Right cardiac atrium (tissue), 5 donors: ENCODE results near the gene CFAP100. TPM values are rescaled to one million over a fixed set of nuclear protein-coding genes. Genes with fewer than 3 reads are reported as not detected.

Experiments
- ATAC-seq, 2 donors: fragments of 200-7000 bp; cut with Tn5 transposase; one replicate each; pipeline versions ENCODE4 v1.8.0 to v1.9.1; 2020; ENCODE audit warnings: moderate library complexity in 2 of 2, mild to moderate bottlenecking in 1 of 2
- DNase-seq, 3 donors: peaks; one replicate each; pipeline ENCODE4 v3.0.0-alpha.2; 2020
- H3K27ac ChIP-seq: one replicate; pipeline ENCODE4 v1.5.1; 2013; ENCODE audit warnings: mild to moderate bottlenecking, low read length, control low read depth, moderate library complexity
- H3K27me3 ChIP-seq: one replicate; pipeline ENCODE4 v1.6.1; 2013; ENCODE audit not compliant: control insufficient read depth, insufficient read depth
- H3K4me1 ChIP-seq: one replicate; pipeline ENCODE4 v1.6.1; 2013; ENCODE audit warnings: low read length; ENCODE audit not compliant: control insufficient read depth, insufficient read depth
- H3K4me3 ChIP-seq: one replicate; pipeline ENCODE4 v1.5.1; 2013; ENCODE audit warnings: low read length, control low read depth
- H3K9me3 ChIP-seq: one replicate; pipeline ENCODE4 v1.6.1; 2013; ENCODE audit warnings: low read length; ENCODE audit not compliant: control insufficient read depth
- WGBS: extraction: QIAGEN DNeasy Blood & Tissue Kit; methylation state at CpG from one replicate; pipeline ENCODE4 v1.1.7; 2013; 5-methylcytosine and 5-hydroxymethylcytosine counted together
- intact Hi-C, 4 donors: fragments of 100-400 bp; cut with DNase I; formaldehyde crosslinking; loops; one replicate each; pipeline versions ENCODE4 v1.11.0 to v1.14.0; 2022 to 2023
- polyA plus RNA-seq: library from polyadenylated mRNA; stranded (reverse); fragments of 200-250 nt; gene quantifications from one replicate; pipeline ENCODE4 v1.2.3, GENCODE V29; 2013
- total RNA-seq, 4 donors: library from RNA; stranded (reverse); fragmentation: NEBNext Ultra II Directional; extraction: Animal tissue kit (Norgen Biotek cat#: 25700); gene quantifications; one replicate each; pipeline ENCODE4 v1.2.1, GENCODE V29; 2021
- donor health status: healthy with polysubstance abuse.
- donor health status: DM: no; HTN: yes; CAD: no.
- donor health status: DM: no; HTN: no; CAD: no.
- donor health status: DM: no; HTN: yes; CAD: no; lungs with severe emphysema.
- donor health status: DM: yes; HTN: yes; CAD: no.

CFAP100 gene
- total and polyA plus RNA-seq, 5 donors: not detected

DNA sequence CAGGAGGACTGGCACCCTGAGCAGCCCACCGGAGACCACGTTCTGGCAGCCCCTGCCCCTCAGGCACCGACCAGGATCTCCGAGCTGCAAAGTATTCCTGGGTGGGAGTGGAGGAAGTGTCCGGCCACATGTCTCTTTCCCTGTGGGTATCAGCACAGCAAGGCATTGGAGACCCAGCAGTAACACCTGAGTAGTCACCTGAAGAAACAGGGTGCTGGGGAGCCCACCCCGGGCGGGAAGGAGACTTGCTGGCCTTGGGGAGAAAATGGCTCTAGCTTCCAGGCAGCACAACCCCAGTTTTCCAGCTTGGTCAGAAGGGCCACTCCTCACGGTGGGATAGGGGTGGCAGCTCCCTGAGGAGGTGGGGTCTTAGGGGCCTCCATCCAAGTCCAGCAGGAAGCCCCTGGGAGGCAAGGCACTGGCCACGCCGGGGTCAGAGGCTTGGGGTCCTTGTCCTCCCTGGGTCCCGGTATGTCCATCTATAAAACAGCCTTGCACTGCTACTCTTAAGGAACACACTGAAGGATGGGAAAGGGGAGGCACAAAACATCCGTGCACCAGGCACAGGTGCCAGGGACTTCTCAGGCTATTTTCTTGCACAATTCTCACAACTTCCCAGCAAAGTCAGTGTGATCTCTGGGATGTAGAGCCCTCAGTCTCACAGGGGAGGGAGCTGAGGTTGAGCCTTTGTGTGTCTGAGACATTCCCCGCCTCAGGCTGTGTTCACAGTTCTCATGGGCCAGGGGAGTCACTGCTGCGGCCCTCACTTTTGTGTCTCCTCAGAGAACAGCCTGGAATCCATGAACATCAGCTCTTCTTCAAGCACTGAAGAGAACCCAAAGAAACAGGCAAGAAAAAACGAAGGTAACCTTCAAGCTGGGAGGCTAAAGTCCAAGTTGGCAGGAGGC, 11.9 kb downstream of the CFAP100 start:
- H3K27me3 ChIP-seq: no peaks in the 10 kb centered on the region
- DNase-seq (no peak), ATAC-seq (no peak)
- H3K4me3 ChIP-seq: no peak overlapping the region
- no peak overlapping the region for H3K27ac ChIP-seq
- H3K4me1 ChIP-seq: no peaks in the 10 kb centered on the region
- WGBS: 81% methylated on average over 15 of the region's 15 CpGs
- H3K9me3 ChIP-seq: no peaks in the 10 kb centered on the region
- intact Hi-C loops: no loop called here

DNA sequence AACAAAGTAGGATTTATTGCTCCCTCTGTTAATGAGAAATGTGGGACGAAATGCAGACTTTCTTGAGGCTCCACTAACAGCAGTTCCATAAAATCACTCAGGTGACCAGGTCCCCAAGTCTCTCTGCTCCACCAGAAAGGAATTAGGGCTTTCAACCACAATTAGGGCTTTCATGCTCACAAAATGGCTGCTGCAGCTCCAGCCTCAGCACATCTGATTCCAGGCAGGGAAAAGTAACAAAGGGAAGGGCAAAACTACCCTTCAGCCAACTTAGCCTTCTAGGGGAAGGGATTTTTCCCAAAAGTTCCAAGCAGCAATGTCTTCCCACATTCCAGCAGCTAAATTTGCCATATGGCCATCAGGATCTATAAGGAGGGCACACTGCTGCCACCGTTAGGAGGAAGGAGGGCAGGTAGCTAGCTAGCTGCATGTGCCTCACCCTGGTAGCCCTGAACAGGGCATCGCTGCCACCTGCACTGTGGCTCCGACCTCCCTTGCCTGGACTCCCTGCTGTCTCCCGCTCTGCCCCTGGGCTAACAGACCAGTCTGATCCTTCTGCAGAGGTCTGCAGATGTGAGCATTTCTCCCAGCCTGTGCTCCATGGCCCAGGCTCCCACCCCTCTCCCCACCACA, 12.8 kb downstream of the CFAP100 start:
- H3K9me3 ChIP-seq: no peaks in the 10 kb centered on the region
- no peak for ATAC-seq
- H3K4me3 ChIP-seq: no peak overlapping the region
- 82% methylated on average over 5 of the region's 5 CpGs for WGBS
- H3K27me3 ChIP-seq: no peaks in the 10 kb centered on the region
- intact Hi-C loops: no loop called here
- H3K4me1 ChIP-seq: no peaks in the 10 kb centered on the region
- H3K27ac ChIP-seq: no peak overlapping the region
- peak in 1 of 3 donors; percentile 10 for DNase-seq

DNA sequence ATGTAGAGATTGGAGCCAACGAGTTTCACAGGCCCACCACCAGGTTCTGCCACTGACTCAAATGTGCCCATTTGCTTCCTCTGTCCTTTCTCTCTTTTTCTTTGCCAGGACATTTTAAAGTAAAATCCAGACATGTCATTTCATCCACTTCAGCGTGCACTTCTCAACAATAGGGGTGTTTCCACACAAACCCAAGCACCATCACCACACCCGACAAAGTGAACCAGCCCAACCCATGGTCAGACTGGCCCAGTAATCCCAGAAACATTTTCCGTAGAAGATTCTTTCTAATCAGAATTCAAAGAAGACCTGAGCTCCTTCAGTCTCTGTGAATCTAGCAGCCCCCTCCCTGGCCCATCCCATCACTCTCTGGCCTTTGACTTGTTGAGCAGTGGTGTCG, 13.4 kb downstream of the CFAP100 start:
- Histone ChIP-seq H3K4me3 (no peak overlapping the region), H3K27me3 (no peaks in the 10 kb centered on the region), H3K4me1 (no peaks in the 10 kb centered on the region), H3K27ac (no peak overlapping the region), H3K9me3 (no peaks in the 10 kb centered on the region)
- 81% methylated on average over 5 of the region's 5 CpGs for WGBS
- no peak for ATAC-seq
- intact Hi-C loops: no loop called here
- DNase-seq: no peak

GRCh38 chr3:126412841-126413692, 18.4 kb downstream of the CFAP100 start:
- no peaks in the 10 kb centered on the region for H3K9me3 ChIP-seq
- no peak overlapping the region for H3K4me3 ChIP-seq
- no peak for ATAC-seq
- 92% methylated on average over 6 of the region's 6 CpGs for WGBS
- intact Hi-C loops: no loop called here
- no peak overlapping the region for H3K27ac ChIP-seq
- peak in 1 of 3 donors; percentile 15 for DNase-seq
- H3K4me1 ChIP-seq: no peaks in the 10 kb centered on the region
- no peaks in the 10 kb centered on the region for H3K27me3 ChIP-seq

GRCh38 chr3:126413693-126414080, 19.0 kb downstream of the CFAP100 start:
- 75% methylated on average over 4 of the region's 4 CpGs for WGBS
- intact Hi-C loops: no loop called here
- H3K27ac ChIP-seq: no peak overlapping the region
- no peaks in the 10 kb centered on the region for H3K27me3 ChIP-seq
- H3K4me1 ChIP-seq: no peaks in the 10 kb centered on the region
- DNase-seq (no peak), ATAC-seq (no peak)
- H3K9me3 ChIP-seq: no peaks in the 10 kb centered on the region
- H3K4me3 ChIP-seq: no peak overlapping the region

DNA sequence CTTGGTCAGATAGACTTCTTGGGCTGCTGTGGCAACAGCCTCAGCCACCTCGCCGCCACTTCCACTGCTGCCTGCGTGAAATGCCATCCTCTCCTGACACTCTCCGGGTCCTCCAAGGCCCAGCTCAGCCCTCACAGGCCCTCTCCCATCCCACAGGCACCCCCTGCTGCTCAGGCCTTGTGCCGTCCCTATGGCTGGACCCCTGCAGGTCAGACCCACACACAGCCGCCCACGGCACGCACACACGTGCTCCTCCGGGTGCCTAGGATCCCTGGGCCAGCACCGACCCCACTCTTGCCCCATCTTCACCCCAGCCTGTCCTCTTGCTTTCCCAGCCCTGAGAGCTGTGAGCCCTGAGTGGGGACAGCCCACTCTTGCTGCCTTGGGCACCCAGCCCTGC, 19.7 kb downstream of the CFAP100 start:
- ATAC-seq (no peak), DNase-seq (no peak)
- H3K4me1 ChIP-seq: no peaks in the 10 kb centered on the region
- no peak overlapping the region for H3K4me3 ChIP-seq
- H3K27ac ChIP-seq: no peak overlapping the region
- H3K27me3 ChIP-seq: no peaks in the 10 kb centered on the region
- no peaks in the 10 kb centered on the region for H3K9me3 ChIP-seq
- 89% methylated on average over 11 of the region's 11 CpGs for WGBS
- intact Hi-C loops: no loop called here

DNA sequence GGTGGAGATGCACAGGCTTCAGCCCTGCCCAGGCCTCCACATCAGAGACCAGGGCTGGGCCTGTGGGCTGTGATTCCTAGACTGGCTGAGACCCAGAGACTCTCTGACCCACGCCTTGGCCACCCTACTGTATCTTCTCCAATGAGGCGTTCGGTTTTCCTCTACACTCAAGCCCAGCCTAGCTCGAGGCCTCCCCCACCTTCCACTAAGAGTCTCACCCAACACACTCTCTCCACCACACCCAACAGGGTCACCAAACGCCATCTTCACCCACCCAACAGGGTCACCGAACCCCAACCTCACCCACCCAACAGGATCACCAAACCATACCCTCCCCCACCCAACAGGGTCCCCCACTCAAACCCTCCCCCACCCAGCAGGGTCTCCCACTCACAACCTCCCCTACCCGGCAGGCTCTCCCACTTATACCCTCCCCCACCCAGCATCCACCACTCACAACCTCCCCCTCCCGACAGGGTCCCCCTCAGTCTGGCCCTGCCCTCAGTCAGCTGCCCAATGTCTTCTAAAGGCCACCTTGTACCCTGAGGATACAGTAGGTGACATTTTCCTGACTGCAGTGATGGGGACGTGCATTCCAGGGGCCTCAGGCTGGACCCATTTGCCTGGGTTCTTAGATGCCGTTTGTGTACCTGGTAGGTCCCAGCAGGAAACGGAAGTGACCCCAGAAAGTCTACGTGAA, 20.4 kb downstream of the CFAP100 start:
- no peaks in the 10 kb centered on the region for H3K27me3 ChIP-seq

GRCh38 chr3:126415661-126416591, 21.2 kb downstream of the CFAP100 start:
- H3K4me3 ChIP-seq: no peak overlapping the region
- DNase-seq (peak in 1 of 3 donors; percentile 30), ATAC-seq (no peak)
- H3K4me1 ChIP-seq: no peaks in the 10 kb centered on the region
- 36% methylated on average over 61 of the region's 61 CpGs for WGBS
- no peaks in the 10 kb centered on the region for H3K9me3 ChIP-seq
- intact Hi-C loops: no loop called here
- H3K27ac ChIP-seq: no peak overlapping the region
- H3K27me3 ChIP-seq: no peaks in the 10 kb centered on the region

More for the DNA sequence above, 20.4 kb downstream of the CFAP100 start:
- no peak overlapping the region for H3K27ac ChIP-seq
- no peak for DNase-seq
- H3K9me3 ChIP-seq: no peaks in the 10 kb centered on the region
- no peaks in the 10 kb centered on the region for H3K4me1 ChIP-seq
- ATAC-seq: no peak
- 79% methylated on average over 12 of the region's 12 CpGs for WGBS
- intact Hi-C loops: no loop called here
- no peak overlapping the region for H3K4me3 ChIP-seq

- H3K4me1 ChIP-seq: no peaks in the 10 kb centered on the region
- no peak overlapping the region for H3K27ac ChIP-seq
- intact Hi-C loops: no loop called here
- no peak for DNase-seq
- H3K27me3 ChIP-seq: no peaks in the 10 kb centered on the region
- WGBS: 77% methylated on average over 7 of the region's 7 CpGs
- no peak overlapping the region for H3K4me3 ChIP-seq
- ATAC-seq: no peak
- no peaks in the 10 kb centered on the region for H3K9me3 ChIP-seq
Measured at GRCh38 chr3:126416943-126417342, 22.2 kb downstream of the CFAP100 start.

GRCh38 chr3:126417515-126417914, 22.8 kb downstream of the CFAP100 start:
- Histone ChIP-seq H3K27me3 (no peaks in the 10 kb centered on the region), H3K27ac (no peak overlapping the region), H3K9me3 (no peaks in the 10 kb centered on the region), H3K4me3 (no peak overlapping the region), H3K4me1 (no peaks in the 10 kb centered on the region)
- DNase-seq: no peak
- intact Hi-C loops: no loop called here
- WGBS: 44% methylated on average over 5 of the region's 5 CpGs
- ATAC-seq: no peak
